A549 (cell line): ENCODE results near the gene SEPTIN11. TPM values are rescaled to one million over a fixed set of nuclear protein-coding genes. Genes with fewer than 3 reads are reported as not detected.

ENCODE experiments used
- ATAC-seq, 2 experiments: fragments of 200-7000 bp in 1 of 2; fragments of >200 bp in 1 of 2; cut with Nextera tagmentation in 1 of 2; cut with Tn5 transposase in 1 of 2; 3 replicates each; pipeline versions ENCODE4 v1.8.0 to v1.9.1; 2018 to 2020; ENCODE audit warnings: mild to moderate bottlenecking in 1 of 2, moderate library complexity in 1 of 2
- CTCF ChIA-PET: fragments of 300-600 bp; sonication (Branson Sonifier 250); formaldehyde crosslinking; extraction: SDS; loops from one replicate; lab custom pipeline; 2021; ENCODE audit warnings: antibody characterized with exemption, inconsistent platforms; lab: Yijun Ruan, JAX
- POLR2A ChIA-PET: fragments of 350-600 bp; formaldehyde crosslinking; extraction: SDS; loops from one replicate; lab custom pipeline; 2021; ENCODE audit warnings: antibody characterized with exemption, inconsistent platforms; lab: Yijun Ruan, JAX
- DNase-seq, 2 experiments: peaks; one replicate each; pipeline versions ENCODE4 v3.0.0 to v3.0.0-alpha.2; 2011 to 2016; ENCODE audit warnings: low read depth in 1 of 2, low spot score in 1 of 2
- FAIRE-seq: peaks from 2 replicates; lab custom pipeline; 2011; peaks lifted over from hg19 to GRCh38; lab: Jason Lieb, UNC
- H3K27ac ChIP-seq, 2 experiments: fragments of >200 bp; sonication (Bioruptor Twin); formaldehyde crosslinking; 3 replicates each; pipeline ENCODE4 v1.5.1; 2016 to 2017
- H3K4me1 ChIP-seq: fragments of >200 bp; sonication (Bioruptor Twin); formaldehyde crosslinking; 3 replicates; pipeline ENCODE4 v1.6.1; 2016
- H3K4me2 ChIP-seq: fragments of >200 bp; sonication (Bioruptor Twin); formaldehyde crosslinking; 3 replicates; pipeline ENCODE4 v1.6.1; 2016
- H3K4me3 ChIP-seq: fragments of >200 bp; sonication (Bioruptor Twin); formaldehyde crosslinking; 3 replicates; pipeline ENCODE4 v1.5.1; 2016
- H3K9me3 ChIP-seq: fragments of >200 bp; sonication (Bioruptor Twin); formaldehyde crosslinking; 3 replicates; pipeline ENCODE4 v1.6.1; 2016
- BCL3 ChIP-seq: fragments of >200 bp; sonication (Bioruptor Twin); formaldehyde crosslinking; IDR thresholded peaks from 3 replicates; pipeline ENCODE4 v1.6.1; 2016
- CEBPB ChIP-seq, 2 experiments: fragments of >200 bp in 1 of 2; sonication (Bioruptor Twin) in 1 of 2; formaldehyde crosslinking in 1 of 2; IDR thresholded peaks; 2 replicates each; pipeline ENCODE4 v1.6.1; 2012 to 2016
- CHD2 ChIP-seq: fragments of 150-350 bp; IDR thresholded peaks from 2 replicates; pipeline ENCODE4 v1.6.1; 2014; ENCODE audit warnings: low read length; ENCODE audit not compliant: partially characterized antibody
- EHMT2 ChIP-seq: fragments of 200-600 bp; sonication (generic); IDR thresholded peaks from 2 replicates; pipeline ENCODE4 v1.6.1; 2016; ENCODE audit warnings: antibody characterized with exemption, low read depth, mild to moderate bottlenecking, moderate library complexity
- ELK1 ChIP-seq: fragments of 150-350 bp; IDR thresholded peaks from 2 replicates; pipeline ENCODE4 v1.6.1; 2014; ENCODE audit warnings: low read depth, mild to moderate bottlenecking, low read length
- EP300 ChIP-seq, 2 experiments: fragments of >200 bp; sonication (Bioruptor Twin); formaldehyde crosslinking; IDR thresholded peaks; 2 replicates in 1 of 2; 3 replicates in 1 of 2; pipeline ENCODE4 v1.6.1; 2016 to 2017
- ESRRA ChIP-seq: fragments of 150-350 bp; IDR thresholded peaks from 2 replicates; pipeline ENCODE4 v1.6.1; 2014; ENCODE audit warnings: mild to moderate bottlenecking, low read length, borderline replicate concordance
- FOSL2 ChIP-seq, 2 experiments: fragments of 450-650 bp in 1 of 2; fragments of >200 bp in 1 of 2; sonication (Bioruptor Twin) in 1 of 2; formaldehyde crosslinking; IDR thresholded peaks; 2 replicates each; pipeline versions ENCODE4 v1.5.0 to v1.6.1; 2016 to 2020; ENCODE audit warnings: mild to moderate bottlenecking in 1 of 2, moderate library complexity in 1 of 2
- FOXS1 ChIP-seq: fragments of 250-450 bp; sonication (Bioruptor Pico); IDR thresholded peaks from 2 replicates; pipeline ENCODE4 v1.5.0; 2020; ENCODE audit warnings: mild to moderate bottlenecking, moderate library complexity
- GATA3 ChIP-seq: IDR thresholded peaks from 2 replicates; pipeline ENCODE4 v1.6.1; 2012; ENCODE audit warnings: borderline replicate concordance
- HDAC2 ChIP-seq: fragments of 200-600 bp; sonication (generic); IDR thresholded peaks from 2 replicates; pipeline ENCODE4 v1.6.1; 2016
- HEYL ChIP-seq: fragments of 250-450 bp; sonication (Bioruptor Pico); IDR thresholded peaks from 2 replicates; pipeline ENCODE4 v1.8.0; 2021; ENCODE audit warnings: mild to moderate bottlenecking, moderate library complexity
- HMGXB4 ChIP-seq: fragments of 250-450 bp; sonication (Bioruptor Pico); IDR thresholded peaks from 2 replicates; pipeline ENCODE4 v1.5.0; 2021; ENCODE audit warnings: mild to moderate bottlenecking, moderate library complexity, borderline replicate concordance
- HOXA7 ChIP-seq: fragments of 250-450 bp; sonication (Bioruptor Pico); IDR thresholded peaks from 2 replicates; pipeline ENCODE4 v1.5.0; 2020; ENCODE audit warnings: mild to moderate bottlenecking, moderate library complexity
- HOXB13 ChIP-seq: fragments of 250-450 bp; sonication (Bioruptor Pico); IDR thresholded peaks from 2 replicates; pipeline ENCODE4 v1.5.0; 2020; ENCODE audit warnings: low read depth, mild to moderate bottlenecking, moderate library complexity
- HOXB5 ChIP-seq: fragments of 250-450 bp; sonication (Bioruptor Pico); IDR thresholded peaks from 2 replicates; pipeline ENCODE4 v1.5.0; 2020; ENCODE audit warnings: mild to moderate bottlenecking, moderate library complexity
- JUN ChIP-seq, 2 experiments: fragments of >200 bp; sonication (Bioruptor Twin); formaldehyde crosslinking; IDR thresholded peaks; 2 replicates in 1 of 2; 3 replicates in 1 of 2; pipeline ENCODE4 v1.6.1; 2016 to 2017
- JUNB ChIP-seq: fragments of >200 bp; sonication (Bioruptor Twin); formaldehyde crosslinking; IDR thresholded peaks from 2 replicates; pipeline ENCODE4 v1.6.1; 2016
- KDM1A ChIP-seq: fragments of 200-600 bp; sonication (generic); IDR thresholded peaks from 2 replicates; pipeline ENCODE4 v1.6.1; 2016; ENCODE audit warnings: low read depth, mild to moderate bottlenecking
- MAFK ChIP-seq: fragments of 450-650 bp; IDR thresholded peaks from 2 replicates; pipeline ENCODE4 v1.6.1; 2014; ENCODE audit not compliant: partially characterized antibody
- MAX ChIP-seq: IDR thresholded peaks from 2 replicates; pipeline ENCODE4 v1.6.1; 2012
- MAZ ChIP-seq: fragments of 150-350 bp; IDR thresholded peaks from 2 replicates; pipeline ENCODE4 v1.6.1; 2014; ENCODE audit warnings: antibody characterized with exemption, low read depth, low read length, borderline replicate concordance
- PBX3 ChIP-seq: IDR thresholded peaks from 2 replicates; pipeline ENCODE4 v1.6.1; 2012
- PHF8 ChIP-seq: fragments of 200-600 bp; sonication (generic); IDR thresholded peaks from 2 replicates; pipeline ENCODE4 v1.6.1; 2016; ENCODE audit warnings: low read depth, mild to moderate bottlenecking, antibody characterized with exemption, moderate library complexity, borderline replicate concordance
- POLR2AphosphoS2 ChIP-seq: conservative IDR thresholded peaks from 2 replicates; pipeline ENCODE4 v1.6.1; 2012; ENCODE audit warnings: low read length, improper control_type of control experiment, inconsistent platforms
- RARB ChIP-seq: fragments of 250-450 bp; sonication (Bioruptor Pico); IDR thresholded peaks from 2 replicates; pipeline ENCODE4 v1.8.0; 2021; ENCODE audit warnings: mild to moderate bottlenecking, moderate library complexity
- RFX5 ChIP-seq: fragments of 450-650 bp; IDR thresholded peaks from 2 replicates; pipeline ENCODE4 v1.7.1; 2014; ENCODE audit warnings: antibody characterized with exemption, mild to moderate bottlenecking, moderate library complexity
- SREBF2 ChIP-seq: fragments of 450-650 bp; IDR thresholded peaks from 2 replicates; pipeline ENCODE4 v1.6.1; 2014; ENCODE audit warnings: mild to moderate bottlenecking, moderate library complexity
- ZC3H11A ChIP-seq: fragments of 450-650 bp; IDR thresholded peaks from 2 replicates; pipeline ENCODE4 v1.6.1; 2014; ENCODE audit warnings: antibody characterized with exemption, mild to moderate bottlenecking
- ZFP36 ChIP-seq: fragments of 450-650 bp; IDR thresholded peaks from 2 replicates; pipeline ENCODE4 v1.6.1; 2014; ENCODE audit warnings: borderline replicate concordance; ENCODE audit not compliant: partially characterized antibody
- WGBS: methylation state at CpG from one replicate; pipeline ENCODE4 v1.1.6; 2017; ENCODE audit errors: missing lambda C conversion rate; 5-methylcytosine and 5-hydroxymethylcytosine counted together
- polyA plus RNA-seq, 4 experiments: library from polyadenylated mRNA; depleted of rRNA in 3 of 4; stranded (reverse); fragments of >200 nt; fragmentation: RNase III in 1 of 4; extraction: RNeasy Plus Mini Kit Qiagen cat#74134 plus additional on column Dnase treatment in 1 of 4; gene quantifications; 2 replicates in 3 of 4; 3 replicates in 1 of 4; pipeline ENCODE4 v1.2.3, GENCODE V29; 2011 to 2017

Gene SEPTIN11
- polyA plus RNA-seq, 2 of the 4 experiments (the other 2 are of a cell fraction), result 40.2 to 69.5 TPM

GRCh38 chr4:76909711-76910110 is 39.8 kb upstream of the SEPTIN11 start:
- Histone ChIP-seq H3K9me3 (no peaks in the 10 kb centered on the region), H3K27ac (no peak overlapping the region), H3K4me2 (no peak overlapping the region), H3K4me1 (no peaks in the 10 kb centered on the region), H3K4me3 (no peak overlapping the region)
- ATAC-seq (no peak), DNase-seq (no peak), FAIRE-seq (no peak)
- ChIA-PET CTCF (no interaction called here), POLR2A (no interaction called here)
- WGBS, result 100% methylated on average over 1 of the region's 1 CpG
- TF ChIP-seq SREBF2 (no peak), HMGXB4 (CRISPR knock-in tag) (no peak)

- ChIA-PET CTCF (interaction anchor here (1.3 kb wide), 1 partner anchor 10 kb away, joined by 6 read pairs; no protein-coding TSS in a partner anchor), POLR2A (no interaction called here)
- ATAC-seq, result no peak
- DNase-seq, result no peak
- TF ChIP-seq CEBPB (IDR thresholded peaks at IDR 0.05) (no peak), POLR2AphosphoS2 (no peak), FOXS1 (CRISPR knock-in tag) (no peak), HOXB5 (CRISPR knock-in tag) (no peak), ELK1 (no peak), ZC3H11A (no peak), MAFK (no peak), SREBF2 (no peak), ESRRA (no peak), ZFP36 (no peak)
- Histone ChIP-seq H3K4me1 (no peaks in the 10 kb centered on the region), H3K4me3 (no peak overlapping the region), H3K27ac (no peak overlapping the region), H3K9me3 (no peaks in the 10 kb centered on the region), H3K4me2 (no peak overlapping the region)
- no peak for FAIRE-seq
Observed at GRCh38 chr4:76920715-76921114, 28.8 kb upstream of the SEPTIN11 start.

- ChIA-PET POLR2A (no interaction called here), CTCF (no interaction called here)
- Histone ChIP-seq H3K4me3 (no peak overlapping the region), H3K27ac (no peak overlapping the region), H3K4me1 (no peaks in the 10 kb centered on the region), H3K4me2 (no peak overlapping the region), H3K9me3 (no peaks in the 10 kb centered on the region)
- ATAC-seq (no peak), FAIRE-seq (no peak), DNase-seq (no peak)
- no peak for TF ChIP-seq KDM1A
- no peak for TF ChIP-seq JUN (IDR thresholded peaks at IDR 0.05)
- TF ChIP-seq HEYL (CRISPR knock-in tag), result no peak
- TF ChIP-seq CHD2, result no peak
- TF ChIP-seq EP300 (IDR thresholded peaks at IDR 0.05), result no peak
- no peak for TF ChIP-seq FOSL2 (IDR thresholded peaks at IDR 0.05)
- no peak for TF ChIP-seq FOSL2 (CRISPR knock-in tag; IDR thresholded peaks at IDR 0.05)
- TF ChIP-seq HOXA7 (CRISPR knock-in tag), result no peak
- TF ChIP-seq JUNB, result no peak
- no peak for TF ChIP-seq HDAC2
- no peak for TF ChIP-seq EHMT2
- no peak for TF ChIP-seq GATA3
- TF ChIP-seq HOXB13 (CRISPR knock-in tag), result no peak
- no peak for TF ChIP-seq RFX5
- TF ChIP-seq PHF8, result no peak
- TF ChIP-seq MAZ, result no peak
- TF ChIP-seq POLR2AphosphoS2, result no peak
- no peak for TF ChIP-seq PBX3
- TF ChIP-seq MAX, result no peak
- no peak for TF ChIP-seq BCL3
- no peak for TF ChIP-seq RARB (CRISPR knock-in tag)
- 90% methylated on average over 5 of the region's 5 CpGs for WGBS
Observed at GRCh38 chr4:76923619-76924357, 25.8 kb upstream of the SEPTIN11 start.
